ENCODE measurements around the gene PEX5L. TPM values are rescaled to one million over a fixed set of nuclear protein-coding genes. Genes with fewer than 3 reads are reported as not detected.

PEX5L gene
- total RNA-seq, 1 experiment from 2014 or later: not detected

GRCh38 chr3:179768080-179768479 is 268.7 kb downstream of the PEX5L start:
- Histone ChIP-seq H3K36me3 (ENCODE audit: control insufficient read depth in 1 of 2, insufficient read depth in 2 of 2, low read length in 2 of 2) (peaks cover 0 to 6% of the 10 kb centered on the region in 2 experiments; a peak in 3 of 4 replicates), H3K4me3 (replicated peaks in 1 of 2; ENCODE audit: low read depth in 1 of 2, low read length in 2 of 2) (no peak overlapping the region), H3K27me3 (ENCODE audit: insufficient read depth, low read length) (no peaks in the 10 kb centered on the region), H3K4me2 (ENCODE audit: low read length) (no peak overlapping the region), H2AFZ (ENCODE audit: low read depth, low read length, poor library complexity, severe bottlenecking) (no peak overlapping the region), H3K9me2 (ENCODE audit: insufficient read depth) (no peaks in the 10 kb centered on the region), H3K9me3 (ENCODE audit: control insufficient read depth in 1 of 2, insufficient read depth in 1 of 2, low read depth in 1 of 2, low read length in 2 of 2) (no peaks in the 10 kb centered on the region), H3K4me1 (ENCODE audit: control insufficient read depth in 1 of 2, insufficient read depth in 2 of 2, low read length in 2 of 2) (no peaks in the 10 kb centered on the region), H3K27ac (ENCODE audit: low read depth, low read length) (no peak overlapping the region), H3K79me2 (ENCODE audit: insufficient read depth, low read length) (no peaks in the 10 kb centered on the region), H4K20me1 (ENCODE audit: insufficient read depth) (no peaks in the 10 kb centered on the region), H3K9ac (ENCODE audit: low read length) (no peak overlapping the region)
- RAD21 ChIA-PET (ENCODE audit: low non-redundant PET in 1 of 2, low total read pairs in 2 of 2, uncharacterized antibody in 2 of 2, unreplicated experiment in 2 of 2): interaction anchor here in 1 of 2 experiments (0.7 kb wide), 1 partner anchor 118 kb away, joined by 4 read pairs; no protein-coding TSS in a partner anchor
- CTCF ChIA-PET: interaction anchor here (0.7 to 1.3 kb wide), 2 partner anchors 105 to 827 kb away, joined by 3 to 4 read pairs; no protein-coding TSS in a partner anchor
- BruUV-seq (replicated peaks): no TSS peak
- TF ChIP-seq RAD21 (IDR thresholded peaks at IDR 0.05; ENCODE audit: low read depth): peak; percentile 55
- TF ChIP-seq ELF1 (IDR thresholded peaks at IDR 0.05; ENCODE audit: borderline replicate concordance, low read depth): no peak
- TF ChIP-seq, protein P1, sequence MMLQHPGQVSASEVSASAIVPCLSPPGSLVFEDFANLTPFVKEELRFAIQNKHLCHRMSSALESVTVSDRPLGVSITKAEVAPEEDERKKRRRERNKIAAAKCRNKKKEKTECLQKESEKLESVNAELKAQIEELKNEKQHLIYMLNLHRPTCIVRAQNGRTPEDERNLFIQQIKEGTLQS (IDR thresholded peaks at IDR 0.05): no peak
- TF ChIP-seq POLR2A (IDR thresholded peaks at IDR 0.05; ENCODE audit: borderline replicate concordance, extremely low read depth, insufficient read depth, insufficient read length): no peak
- TF ChIP-seq MAX (IDR thresholded peaks at IDR 0.05): no peak
- TF ChIP-seq, protein P2, sequence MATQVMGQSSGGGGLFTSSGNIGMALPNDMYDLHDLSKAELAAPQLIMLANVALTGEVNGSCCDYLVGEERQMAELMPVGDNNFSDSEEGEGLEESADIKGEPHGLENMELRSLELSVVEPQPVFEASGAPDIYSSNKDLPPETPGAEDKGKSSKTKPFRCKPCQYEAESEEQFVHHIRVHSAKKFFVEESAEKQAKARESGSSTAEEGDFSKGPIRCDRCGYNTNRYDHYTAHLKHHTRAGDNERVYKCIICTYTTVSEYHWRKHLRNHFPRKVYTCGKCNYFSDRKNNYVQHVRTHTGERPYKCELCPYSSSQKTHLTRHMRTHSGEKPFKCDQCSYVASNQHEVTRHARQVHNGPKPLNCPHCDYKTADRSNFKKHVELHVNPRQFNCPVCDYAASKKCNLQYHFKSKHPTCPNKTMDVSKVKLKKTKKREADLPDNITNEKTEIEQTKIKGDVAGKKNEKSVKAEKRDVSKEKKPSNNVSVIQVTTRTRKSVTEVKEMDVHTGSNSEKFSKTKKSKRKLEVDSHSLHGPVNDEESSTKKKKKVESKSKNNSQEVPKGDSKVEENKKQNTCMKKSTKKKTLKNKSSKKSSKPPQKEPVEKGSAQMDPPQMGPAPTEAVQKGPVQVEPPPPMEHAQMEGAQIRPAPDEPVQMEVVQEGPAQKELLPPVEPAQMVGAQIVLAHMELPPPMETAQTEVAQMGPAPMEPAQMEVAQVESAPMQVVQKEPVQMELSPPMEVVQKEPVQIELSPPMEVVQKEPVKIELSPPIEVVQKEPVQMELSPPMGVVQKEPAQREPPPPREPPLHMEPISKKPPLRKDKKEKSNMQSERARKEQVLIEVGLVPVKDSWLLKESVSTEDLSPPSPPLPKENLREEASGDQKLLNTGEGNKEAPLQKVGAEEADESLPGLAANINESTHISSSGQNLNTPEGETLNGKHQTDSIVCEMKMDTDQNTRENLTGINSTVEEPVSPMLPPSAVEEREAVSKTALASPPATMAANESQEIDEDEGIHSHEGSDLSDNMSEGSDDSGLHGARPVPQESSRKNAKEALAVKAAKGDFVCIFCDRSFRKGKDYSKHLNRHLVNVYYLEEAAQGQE (IDR thresholded peaks at IDR 0.05; ENCODE audit: low read depth): no peak
- no peak for TF ChIP-seq FOSL1 (IDR thresholded peaks at IDR 0.05; ENCODE audit: low read depth)
- TF ChIP-seq, protein P3, sequence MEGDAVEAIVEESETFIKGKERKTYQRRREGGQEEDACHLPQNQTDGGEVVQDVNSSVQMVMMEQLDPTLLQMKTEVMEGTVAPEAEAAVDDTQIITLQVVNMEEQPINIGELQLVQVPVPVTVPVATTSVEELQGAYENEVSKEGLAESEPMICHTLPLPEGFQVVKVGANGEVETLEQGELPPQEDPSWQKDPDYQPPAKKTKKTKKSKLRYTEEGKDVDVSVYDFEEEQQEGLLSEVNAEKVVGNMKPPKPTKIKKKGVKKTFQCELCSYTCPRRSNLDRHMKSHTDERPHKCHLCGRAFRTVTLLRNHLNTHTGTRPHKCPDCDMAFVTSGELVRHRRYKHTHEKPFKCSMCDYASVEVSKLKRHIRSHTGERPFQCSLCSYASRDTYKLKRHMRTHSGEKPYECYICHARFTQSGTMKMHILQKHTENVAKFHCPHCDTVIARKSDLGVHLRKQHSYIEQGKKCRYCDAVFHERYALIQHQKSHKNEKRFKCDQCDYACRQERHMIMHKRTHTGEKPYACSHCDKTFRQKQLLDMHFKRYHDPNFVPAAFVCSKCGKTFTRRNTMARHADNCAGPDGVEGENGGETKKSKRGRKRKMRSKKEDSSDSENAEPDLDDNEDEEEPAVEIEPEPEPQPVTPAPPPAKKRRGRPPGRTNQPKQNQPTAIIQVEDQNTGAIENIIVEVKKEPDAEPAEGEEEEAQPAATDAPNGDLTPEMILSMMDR (IDR thresholded peaks at IDR 0.05 in 2 of 3, conservative IDR thresholded peaks at IDR 0.05 in 1 of 3; ENCODE audit: borderline replicate concordance in 1 of 3, insufficient read depth in 1 of 3, low read depth in 2 of 3, low read length in 2 of 3): peak; percentile 27 to 60 (median 55); a peak in 4 of 6 replicates
- TF ChIP-seq, protein P4, sequence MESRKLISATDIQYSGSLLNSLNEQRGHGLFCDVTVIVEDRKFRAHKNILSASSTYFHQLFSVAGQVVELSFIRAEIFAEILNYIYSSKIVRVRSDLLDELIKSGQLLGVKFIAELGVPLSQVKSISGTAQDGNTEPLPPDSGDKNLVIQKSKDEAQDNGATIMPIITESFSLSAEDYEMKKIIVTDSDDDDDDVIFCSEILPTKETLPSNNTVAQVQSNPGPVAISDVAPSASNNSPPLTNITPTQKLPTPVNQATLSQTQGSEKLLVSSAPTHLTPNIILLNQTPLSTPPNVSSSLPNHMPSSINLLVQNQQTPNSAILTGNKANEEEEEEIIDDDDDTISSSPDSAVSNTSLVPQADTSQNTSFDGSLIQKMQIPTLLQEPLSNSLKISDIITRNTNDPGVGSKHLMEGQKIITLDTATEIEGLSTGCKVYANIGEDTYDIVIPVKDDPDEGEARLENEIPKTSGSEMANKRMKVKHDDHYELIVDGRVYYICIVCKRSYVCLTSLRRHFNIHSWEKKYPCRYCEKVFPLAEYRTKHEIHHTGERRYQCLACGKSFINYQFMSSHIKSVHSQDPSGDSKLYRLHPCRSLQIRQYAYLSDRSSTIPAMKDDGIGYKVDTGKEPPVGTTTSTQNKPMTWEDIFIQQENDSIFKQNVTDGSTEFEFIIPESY (IDR thresholded peaks at IDR 0.05; ENCODE audit: extremely low read depth, insufficient replicate concordance, low read length): no peak
- TF ChIP-seq EZH2 (IDR thresholded peaks at IDR 0.05): no peak
- TF ChIP-seq EGR1 (IDR thresholded peaks at IDR 0.05; ENCODE audit: low read depth): no peak
- POLR2A ChIA-PET: no interaction called here
- intact Hi-C loops (cut with micrococcal nuclease): no loop called here
- DNase-seq (ENCODE audit: low read depth, low spot score) (no peak), ATAC-seq (peak; percentile 80)

All from HCT116 (cell line).